Endothelial cell of umbilical vein (primary cell): ENCODE data around the gene USHBP1. TPM values are rescaled to one million over a fixed set of nuclear protein-coding genes. Genes with fewer than 3 reads are reported as not detected.

ENCODE experiments used
- BruUV-seq: library from RNA; stranded (reverse); fragments of 400-500 nt; replicated peaks from 2 replicates; lab custom pipeline; 2021; lab: Mats Ljungman, UMichigan
- CTCF ChIA-PET: fragments of 300-600, 350-600 bp; sonication (Branson Sonifier 250); formaldehyde crosslinking; loops from one replicate; lab custom pipeline; 2021; ENCODE audit warnings: antibody characterized with exemption, inconsistent platforms; lab: Charles Lee
- POLR2A ChIA-PET: fragments of 300-600, 350-600 bp; sonication (Branson Sonifier 250); formaldehyde crosslinking; loops from one replicate; lab custom pipeline; 2021; ENCODE audit warnings: antibody characterized with exemption, inconsistent platforms; lab: Charles Lee
- DNase-seq: peaks from one replicate; pipeline ENCODE4 v3.0.0-alpha.2; 2011; ENCODE audit warnings: low read depth, low spot score
- FAIRE-seq: peaks from 2 replicates; lab custom pipeline; 2011; peaks lifted over from hg19 to GRCh38; lab: Jason Lieb, UNC
- H2AFZ ChIP-seq: 2 replicates; pipeline ENCODE4 v1.6.0; 2012; ENCODE audit warnings: low read depth, low read length, control low read depth, inconsistent platforms
- H3K27ac ChIP-seq: 2 replicates; pipeline ENCODE4 v1.5.1; 2011; ENCODE audit warnings: low read depth, mild to moderate bottlenecking, control low read depth, low read length, moderate library complexity; ENCODE audit not compliant: insufficient read depth
- H3K27me3 ChIP-seq, 2 experiments: 2 replicates each; pipeline versions ENCODE4 v1.6.0 to v1.6.1; 2011; ENCODE audit warnings: low read length in 2 of 2, mixed read lengths in 1 of 2; ENCODE audit not compliant: control insufficient read depth in 2 of 2, insufficient read depth in 2 of 2
- H3K36me3 ChIP-seq, 2 experiments: 2 replicates in 1 of 2; 3 replicates in 1 of 2; pipeline ENCODE4 v1.5.1; 2011; ENCODE audit warnings: low read length in 2 of 2, mild to moderate bottlenecking in 1 of 2, moderate library complexity in 1 of 2; ENCODE audit not compliant: control insufficient read depth in 2 of 2, insufficient read depth in 2 of 2; ENCODE audit errors: extremely low read depth in 1 of 2
- H3K4me1 ChIP-seq: 3 replicates; pipeline ENCODE4 v1.5.1; 2011; ENCODE audit warnings: mild to moderate bottlenecking, low read length; ENCODE audit not compliant: control insufficient read depth, insufficient read depth; ENCODE audit errors: extremely low read depth
- H3K4me2 ChIP-seq: 2 replicates; pipeline ENCODE4 v1.6.1; 2011; ENCODE audit warnings: low read length, control low read depth, mixed read lengths; ENCODE audit not compliant: insufficient read depth
- H3K4me3 ChIP-seq, 3 experiments: fragments of 200-600 bp in 1 of 3; sonication (generic), shearing (Covaris generic) in 1 of 3; replicated peaks in 1 of 3; 2 replicates each; pipeline ENCODE4 v1.5.1; 2011 to 2016; ENCODE audit warnings: control low read depth in 3 of 3, low read length in 3 of 3, mild to moderate bottlenecking in 2 of 3, inconsistent platforms in 1 of 3, low read depth in 1 of 3, moderate library complexity in 1 of 3; ENCODE audit not compliant: insufficient read depth in 1 of 3
- H3K79me2 ChIP-seq: 2 replicates; pipeline ENCODE4 v1.6.0; 2012; ENCODE audit warnings: low read length, inconsistent platforms; ENCODE audit not compliant: control insufficient read depth, insufficient read depth
- H3K9ac ChIP-seq: replicated peaks from 2 replicates; pipeline ENCODE3; 2011; ENCODE audit warnings: low read length, control low read depth; ENCODE audit not compliant: insufficient read depth; ENCODE audit errors: extremely low read depth
- H3K9me1 ChIP-seq: replicated peaks from 3 replicates; pipeline ENCODE4 v1.6.0; 2011; ENCODE audit warnings: mild to moderate bottlenecking, low read length; ENCODE audit not compliant: control insufficient read depth, insufficient read depth; ENCODE audit errors: extremely low read depth
- H3K9me3 ChIP-seq: replicated peaks from 2 replicates; pipeline ENCODE4 v1.5.1; 2012; ENCODE audit warnings: low read length, inconsistent platforms; ENCODE audit not compliant: control insufficient read depth, insufficient read depth
- H4K20me1 ChIP-seq: replicated peaks from 2 replicates; pipeline ENCODE3; 2011; ENCODE audit warnings: mild to moderate bottlenecking, low read length; ENCODE audit not compliant: control insufficient read depth, insufficient read depth; ENCODE audit errors: extremely low read depth
- EZH2 ChIP-seq: IDR thresholded peaks from 2 replicates; pipeline ENCODE4 v1.6.1; 2012; ENCODE audit warnings: borderline replicate concordance, low read depth, mild to moderate bottlenecking, moderate library complexity, low read length, inconsistent platforms; ENCODE audit not compliant: severe bottlenecking
- FOS ChIP-seq: IDR thresholded peaks from 2 replicates; pipeline ENCODE4 v1.6.1; 2011; ENCODE audit warnings: mild to moderate bottlenecking, low read length, moderate library complexity, borderline replicate concordance; ENCODE audit not compliant: insufficient read depth
- GATA2 ChIP-seq: IDR thresholded peaks from 2 replicates; pipeline ENCODE4 v1.7.0; 2011; ENCODE audit warnings: low read depth, mild to moderate bottlenecking, moderate library complexity, mixed read lengths, low read length; ENCODE audit not compliant: insufficient read length, insufficient read depth
- JUN ChIP-seq: IDR thresholded peaks from 2 replicates; pipeline ENCODE4 v1.6.1; 2011; ENCODE audit warnings: borderline replicate concordance, low read depth; ENCODE audit not compliant: insufficient read length, insufficient read depth
- MYC ChIP-seq: IDR thresholded peaks from one replicate; pipeline ENCODE4 v1.6.1; 2011; ENCODE audit warnings: mild to moderate bottlenecking, low read depth, low read length
- POLR2A ChIP-seq: IDR thresholded peaks from 2 replicates; pipeline ENCODE4 v1.6.1; 2012; ENCODE audit warnings: low read depth, mild to moderate bottlenecking, control low read depth, low read length
- POLR2AphosphoS5 ChIP-seq: IDR thresholded peaks from 2 replicates; pipeline ENCODE4 v1.6.1; 2012; ENCODE audit warnings: low read depth, mild to moderate bottlenecking, control low read depth, low read length, moderate library complexity; ENCODE audit not compliant: insufficient read depth
- dilution Hi-C: fragments of 300-500 bp; cut with MboI; formaldehyde crosslinking; loops from one replicate; pipeline ENCODE4 v1.15.0; 2019; ENCODE audit warnings: low sequenced_read_pairs; ENCODE audit not compliant: extremely low pct_ligation_motif_present
- intact Hi-C: fragments of 100-400 bp; cut with micrococcal nuclease; formaldehyde crosslinking; loops from one replicate; pipeline ENCODE4 v1.10.0; 2022
- polyA plus RNA-seq, 4 experiments: library from polyadenylated mRNA; depleted of rRNA in 3 of 4; stranded (reverse) in 3 of 4; unstranded in 1 of 4; fragments of >200 nt; gene quantifications; 2 replicates each; pipeline versions ENCODE4 v1.2.1 to v1.2.3, GENCODE V29; 2011 to 2012; ENCODE audit warnings: missing spikeins in 1 of 4
- total RNA-seq: library from RNA; stranded (reverse); gene quantifications from 2 replicates; pipeline ENCODE4 v1.2.3, GENCODE V29; 2021
- TF ChIP-seq, protein P1 (sequence below): IDR thresholded peaks from 2 replicates; pipeline ENCODE4 v1.6.1; 2011; ENCODE audit not compliant: insufficient read depth, insufficient read length
- TF ChIP-seq, protein P2 (sequence below), 2 donors: IDR thresholded peaks; 1 replicate in 1 of 2; 2 replicates in 1 of 2; pipeline ENCODE4 v1.5.1; 2011; ENCODE audit warnings: low read length in 2 of 2, mild to moderate bottlenecking in 2 of 2, moderate library complexity in 2 of 2, control low read depth in 1 of 2, inconsistent platforms in 1 of 2, low read depth in 1 of 2; ENCODE audit not compliant: insufficient read depth in 1 of 2; ENCODE audit errors: extremely low read depth in 1 of 2

The USHBP1 gene
- total and polyA plus RNA-seq, 2 donors (not counting 3 experiments of a cell fraction or from before 2014, with no cell fraction given): 14.8 to 20.4 TPM

DNA sequence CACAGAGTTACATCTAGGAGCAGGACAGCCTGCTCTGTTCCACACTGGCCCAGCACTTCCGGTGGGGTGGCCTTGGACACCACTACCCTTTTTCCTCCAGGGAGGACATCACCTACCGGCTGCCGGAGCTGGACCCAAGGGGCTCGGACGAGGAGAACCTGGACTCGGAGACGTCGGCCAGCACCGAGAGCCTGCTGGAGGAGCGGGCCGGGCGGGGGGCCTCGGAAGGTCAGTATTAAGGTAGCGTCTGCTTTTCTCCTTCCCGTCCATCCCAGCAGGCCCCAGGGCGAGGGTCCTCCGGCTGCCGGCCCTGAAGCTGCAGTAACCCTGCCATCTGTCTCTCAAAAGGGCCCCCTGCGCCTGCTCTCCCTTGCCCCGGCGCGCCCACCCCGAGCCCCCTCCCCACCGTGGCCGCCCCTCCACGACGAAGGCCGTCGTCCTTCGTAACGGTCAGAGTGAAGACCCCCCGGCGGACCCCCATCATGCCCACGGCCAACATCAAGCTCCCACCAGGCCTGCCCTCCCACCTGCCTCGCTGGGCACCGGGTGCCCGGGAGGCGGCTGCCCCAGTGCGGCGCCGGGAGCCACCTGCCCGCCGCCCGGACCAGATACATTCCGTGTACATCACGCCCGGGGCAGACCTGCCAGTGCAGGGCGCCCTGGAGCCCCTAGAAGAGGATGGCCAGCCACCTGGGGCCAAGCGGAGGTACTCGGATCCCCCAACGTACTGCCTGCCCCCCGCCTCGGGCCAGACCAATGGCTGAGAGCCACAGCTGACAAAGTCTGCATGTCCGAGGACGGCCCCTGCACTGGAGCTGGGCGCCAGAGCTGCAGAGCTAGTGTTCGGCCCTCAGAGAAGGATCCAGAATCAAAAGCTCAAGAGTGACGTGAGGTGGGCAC, 52.7 kb downstream of the USHBP1 start:
- H3K4me3 ChIP-seq: no peak overlapping the region
- H3K36me3 ChIP-seq: peaks cover 0 to 26% of the 10 kb centered on the region in 2 experiments
- H3K4me2 ChIP-seq: no peak overlapping the region
- H2AFZ ChIP-seq: no peak overlapping the region
- H3K79me2 ChIP-seq: no peaks in the 10 kb centered on the region
- ChIA-PET CTCF (no interaction called here), POLR2A (no interaction called here)
- no peaks in the 10 kb centered on the region for H3K9me1 ChIP-seq
- DNase-seq (no peak), FAIRE-seq (no peak)
- H3K27me3 ChIP-seq: no peaks in the 10 kb centered on the region
- H3K9me3 ChIP-seq: no peaks in the 10 kb centered on the region
- H4K20me1 ChIP-seq: no peaks in the 10 kb centered on the region
- TF ChIP-seq, protein P1, sequence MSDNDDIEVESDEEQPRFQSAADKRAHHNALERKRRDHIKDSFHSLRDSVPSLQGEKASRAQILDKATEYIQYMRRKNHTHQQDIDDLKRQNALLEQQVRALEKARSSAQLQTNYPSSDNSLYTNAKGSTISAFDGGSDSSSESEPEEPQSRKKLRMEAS: no peak
- TF ChIP-seq EZH2 (no peak), POLR2AphosphoS5 (no peak), GATA2 (no peak), MYC (no peak), JUN (no peak), POLR2A (no peak), FOS (no peak)
- TF ChIP-seq, protein P2, sequence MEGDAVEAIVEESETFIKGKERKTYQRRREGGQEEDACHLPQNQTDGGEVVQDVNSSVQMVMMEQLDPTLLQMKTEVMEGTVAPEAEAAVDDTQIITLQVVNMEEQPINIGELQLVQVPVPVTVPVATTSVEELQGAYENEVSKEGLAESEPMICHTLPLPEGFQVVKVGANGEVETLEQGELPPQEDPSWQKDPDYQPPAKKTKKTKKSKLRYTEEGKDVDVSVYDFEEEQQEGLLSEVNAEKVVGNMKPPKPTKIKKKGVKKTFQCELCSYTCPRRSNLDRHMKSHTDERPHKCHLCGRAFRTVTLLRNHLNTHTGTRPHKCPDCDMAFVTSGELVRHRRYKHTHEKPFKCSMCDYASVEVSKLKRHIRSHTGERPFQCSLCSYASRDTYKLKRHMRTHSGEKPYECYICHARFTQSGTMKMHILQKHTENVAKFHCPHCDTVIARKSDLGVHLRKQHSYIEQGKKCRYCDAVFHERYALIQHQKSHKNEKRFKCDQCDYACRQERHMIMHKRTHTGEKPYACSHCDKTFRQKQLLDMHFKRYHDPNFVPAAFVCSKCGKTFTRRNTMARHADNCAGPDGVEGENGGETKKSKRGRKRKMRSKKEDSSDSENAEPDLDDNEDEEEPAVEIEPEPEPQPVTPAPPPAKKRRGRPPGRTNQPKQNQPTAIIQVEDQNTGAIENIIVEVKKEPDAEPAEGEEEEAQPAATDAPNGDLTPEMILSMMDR (IDR thresholded peaks at IDR 0.05; ENCODE audit: extremely low read depth in 1 of 2, insufficient read depth in 1 of 2, low read depth in 1 of 2, low read length in 2 of 2): no peak
- intact Hi-C loops: no loop called here
- H3K27ac ChIP-seq: no peak overlapping the region
- peaks cover 13% of the 10 kb centered on the region for H3K4me1 ChIP-seq
- BruUV-seq: no TSS peak
- dilution Hi-C loops: no loop called here
- no peak overlapping the region for H3K9ac ChIP-seq
